GM19438 (cell line): ENCODE results near the gene DCST2.

Experiments used
- ATAC-seq: cut with Tn5 transposase; IDR thresholded peaks from one replicate; pipeline ENCODE4 v1.9.1; 2021; ENCODE audit warnings: low read depth; ENCODE audit not compliant: unreplicated experiment

DCST2 gene

GRCh38 chr1:155050560-155051341 lies 17.2 kb upstream of the DCST2 start, which contains the start of gene ADAM15:
Gene ADAM15, plus strand, starts transcription at chr1:155051316. Its CDS starts 71 bp downstream, at chr1:155051387.
- ATAC-seq, result peak; percentile 52

- ATAC-seq, result no peak
These were observed 16.3 kb upstream of the DCST2 start for GRCh38 chr1:155049651-155050559.

- no peak for ATAC-seq
These were observed 15.1 kb upstream of the DCST2 start for GRCh38 chr1:155048449-155049334.

- ATAC-seq, result no peak
These were observed 11.5 kb upstream of the DCST2 start for GRCh38 chr1:155044812-155045657.

GRCh38 chr1:155044365-155044764 lies 10.8 kb upstream of the DCST2 start:
- ATAC-seq, result no peak

GRCh38 chr1:155043793-155044192 lies 10.2 kb upstream of the DCST2 start:
- ATAC-seq, result no peak

GRCh38 chr1:155043301-155043702 lies 9.7 kb upstream of the DCST2 start:
- ATAC-seq, result no peak

GRCh38 chr1:155042789-155043188 lies 9.2 kb upstream of the DCST2 start:
- no peak for ATAC-seq

GRCh38 chr1:155040358-155041093 lies 6.9 kb upstream of the DCST2 start:
- no peak for ATAC-seq

GRCh38 chr1:155039308-155039669 lies 5.7 kb upstream of the DCST2 start:
- no peak for ATAC-seq

- no peak for ATAC-seq
These were observed 5.2 kb upstream of the DCST2 start for GRCh38 chr1:155038602-155039307.

- ATAC-seq, result no peak
These were observed 4.4 kb upstream of the DCST2 start for GRCh38 chr1:155037851-155038441.

GRCh38 chr1:155037043-155037442 lies 3.5 kb upstream of the DCST2 start:
- ATAC-seq, result no peak

- no peak for ATAC-seq
These were observed 2.4 kb upstream of the DCST2 start for GRCh38 chr1:155035936-155036335.

- no peak for ATAC-seq
These were observed 982 bp upstream of the DCST2 start for GRCh38 chr1:155034318-155035208.

GRCh38 chr1:155032886-155033285 lies 695 bp downstream of the DCST2 start:
- ATAC-seq, result no peak

GRCh38 chr1:155030899-155031298 lies 2.7 kb downstream of the DCST2 start:
- no peak for ATAC-seq
